HCT116 (cell line): ENCODE results near the gene TBC1D13. TPM values are rescaled to one million over a fixed set of nuclear protein-coding genes. Genes with fewer than 3 reads are reported as not detected.
A peak's percentile ranks its signal among the peaks of the same experiment; 100 is the strongest.

Experiments
- ATAC-seq: fragments of 200-7000 bp; cut with Tn5 transposase; 2 replicates; pipeline ENCODE4 v1.9.1; 2020; ENCODE audit warnings: mild to moderate bottlenecking, moderate library complexity
- BruUV-seq: library from RNA; stranded (reverse); fragments of 400-500 nt; replicated peaks from 2 replicates; lab custom pipeline; 2021; lab: Mats Ljungman, UMichigan
- CTCF ChIA-PET: fragments of 300-600 bp; sonication (Branson Sonifier 250); formaldehyde crosslinking; loops from one replicate; lab custom pipeline; 2021; ENCODE audit warnings: antibody characterized with exemption; lab: Charles Lee
- POLR2A ChIA-PET: fragments of 300-600, 350-600 bp; sonication (Branson Sonifier 250); formaldehyde crosslinking; loops from one replicate; lab custom pipeline; 2021; ENCODE audit warnings: antibody characterized with exemption; lab: Charles Lee
- RAD21 ChIA-PET, 2 experiments: fragments of 300-600 bp; sonication (Branson Sonifier 250); formaldehyde crosslinking; loops; one replicate each; lab custom pipeline; 2023; ENCODE audit warnings: low total read pairs in 2 of 2; ENCODE audit not compliant: uncharacterized antibody in 2 of 2, unreplicated experiment in 2 of 2, low non-redundant PET in 1 of 2; lab: Charles Lee
- DNase-seq: peaks from one replicate; pipeline ENCODE4 v3.0.0-alpha.2; 2010; ENCODE audit warnings: low read depth, low spot score
- H2AFZ ChIP-seq: fragments of 200-600 bp; shearing (Covaris generic), sonication (generic); 2 replicates; pipeline ENCODE4 v1.6.1; 2017; ENCODE audit warnings: low read depth, mixed run types, mixed read lengths, antibody characterized with exemption, low read length; ENCODE audit not compliant: poor library complexity, severe bottlenecking
- H3K27ac ChIP-seq: 2 replicates; pipeline ENCODE4 v1.5.1; 2012; ENCODE audit warnings: low read depth, low read length
- H3K27me3 ChIP-seq: fragments of 200-600 bp; sonication (generic); 2 replicates; pipeline ENCODE4 v1.6.1; 2016; ENCODE audit warnings: mixed run types, low read length, mixed read lengths; ENCODE audit not compliant: insufficient read depth
- H3K36me3 ChIP-seq, 2 experiments: fragments of 200-500 bp in 1 of 2; fragments of 200-600 bp in 1 of 2; sonication (Bioruptor generic) in 1 of 2; sonication (generic) in 1 of 2; 2 replicates each; pipeline versions ENCODE4 v1.5.1 to v1.6.1; 2014 to 2016; ENCODE audit warnings: low read length in 2 of 2, inconsistent platforms in 1 of 2, mixed read lengths in 1 of 2, mixed run types in 1 of 2; ENCODE audit not compliant: insufficient read depth in 2 of 2, control insufficient read depth in 1 of 2
- H3K4me1 ChIP-seq, 2 experiments: fragments of 200-600 bp in 1 of 2; sonication (generic) in 1 of 2; 2 replicates each; pipeline versions ENCODE4 v1.5.1 to v1.6.1; 2012 to 2017; ENCODE audit warnings: low read length in 2 of 2, inconsistent platforms in 1 of 2, mild to moderate bottlenecking in 1 of 2, mixed read lengths in 1 of 2, mixed run types in 1 of 2, moderate library complexity in 1 of 2; ENCODE audit not compliant: insufficient read depth in 2 of 2, control insufficient read depth in 1 of 2
- H3K4me2 ChIP-seq: fragments of 200-600 bp; sonication (generic); 2 replicates; pipeline ENCODE4 v1.6.1; 2017; ENCODE audit warnings: mixed run types, low read length, mixed read lengths
- H3K4me3 ChIP-seq, 2 experiments: fragments of 200-600 bp in 1 of 2; sonication (generic) in 1 of 2; replicated peaks in 1 of 2; 2 replicates each; pipeline ENCODE4 v1.5.1; 2011 to 2016; ENCODE audit warnings: low read length in 2 of 2, control low read depth in 1 of 2, low read depth in 1 of 2, mild to moderate bottlenecking in 1 of 2, mixed read lengths in 1 of 2, mixed run types in 1 of 2
- H3K79me2 ChIP-seq: fragments of 200-600 bp; sonication (generic); 2 replicates; pipeline ENCODE4 v1.6.1; 2017; ENCODE audit warnings: mild to moderate bottlenecking, mixed run types, low read length, moderate library complexity, mixed read lengths; ENCODE audit not compliant: insufficient read depth
- H3K9ac ChIP-seq: fragments of 200-600 bp; sonication (generic); 2 replicates; pipeline ENCODE4 v1.6.1; 2016; ENCODE audit warnings: low read length, mixed read lengths
- H3K9me2 ChIP-seq: fragments of 200-600 bp; sonication (generic), shearing (Covaris generic); 2 replicates; pipeline ENCODE4 v1.6.1; 2017; ENCODE audit warnings: mixed run types, mild to moderate bottlenecking, moderate library complexity; ENCODE audit not compliant: insufficient read depth
- H3K9me3 ChIP-seq, 2 experiments: fragments of 200-500 bp in 1 of 2; fragments of 200-600 bp in 1 of 2; sonication (Bioruptor generic) in 1 of 2; sonication (generic) in 1 of 2; 2 replicates each; pipeline ENCODE4 v1.6.1; 2014 to 2017; ENCODE audit warnings: low read length in 2 of 2, mixed read lengths in 2 of 2, inconsistent platforms in 1 of 2, low read depth in 1 of 2, mild to moderate bottlenecking in 1 of 2, mixed run types in 1 of 2, moderate library complexity in 1 of 2; ENCODE audit not compliant: control insufficient read depth in 1 of 2, insufficient read depth in 1 of 2
- H4K20me1 ChIP-seq: fragments of 200-600 bp; sonication (generic), shearing (Covaris generic); 2 replicates; pipeline ENCODE4 v1.6.1; 2017; ENCODE audit warnings: mixed run types, mild to moderate bottlenecking, moderate library complexity; ENCODE audit not compliant: insufficient read depth
- SIN3A ChIP-seq: IDR thresholded peaks from 2 replicates; pipeline ENCODE4 v1.6.1; 2012; ENCODE audit warnings: low read depth
- YY1 ChIP-seq: IDR thresholded peaks from 2 replicates; pipeline ENCODE4 v1.6.1; 2011; ENCODE audit warnings: low read length, low read depth, moderate library complexity, mild to moderate bottlenecking; ENCODE audit not compliant: insufficient replicate concordance; ENCODE audit errors: extremely low read depth
- intact Hi-C: fragments of 100-400 bp; cut with micrococcal nuclease; formaldehyde crosslinking; loops from 2 replicates; pipeline ENCODE4 v1.10.0; 2022
- total RNA-seq: library from RNA; stranded (reverse); gene quantifications from one replicate; pipeline ENCODE4 v1.2.1, GENCODE V29; 2021; ENCODE audit not compliant: unreplicated experiment
- TF ChIP-seq, protein P1 (sequence below): IDR thresholded peaks from 2 replicates; pipeline ENCODE4 v1.6.1; 2012; ENCODE audit warnings: low read depth

The TBC1D13 gene
- total RNA-seq, 1 experiment from 2014 or later, result 17.5 TPM

GRCh38 chr9:128822407-128823042 lies 35.5 kb downstream of the TBC1D13 start:
- no peak overlapping the region for H3K9ac ChIP-seq
- BruUV-seq, result TSS peak; percentile 11

More at GRCh38 chr9:128822407-128823042, 35.5 kb downstream of the TBC1D13 start:
- Histone ChIP-seq H3K36me3 (peaks cover 29 to 35% of the 10 kb centered on the region in 2 experiments; a peak in 3 of 4 replicates), H3K9me2 (no peaks in the 10 kb centered on the region), H3K9me3 (no peaks in the 10 kb centered on the region), H3K4me1 (peaks cover 11 to 23% of the 10 kb centered on the region in 2 experiments; a peak in 3 of 4 replicates), H3K27me3 (no peaks in the 10 kb centered on the region), H3K4me3 (no peak overlapping the region), H3K27ac (no peak overlapping the region), H4K20me1 (0 out of 2 replicates have a peak, but pooled peaks cover 5% of the 10 kb centered on the region), H3K79me2 (peaks cover 10% of the 10 kb centered on the region; the same call in 1 of the 2 replicates), H3K4me2 (no peak overlapping the region), H2AFZ (no peak overlapping the region)
- ChIA-PET CTCF (no interaction called here), POLR2A (no interaction called here), RAD21 (no interaction called here)
- TF ChIP-seq SIN3A (no peak), YY1 (no peak)
- TF ChIP-seq, protein P1, sequence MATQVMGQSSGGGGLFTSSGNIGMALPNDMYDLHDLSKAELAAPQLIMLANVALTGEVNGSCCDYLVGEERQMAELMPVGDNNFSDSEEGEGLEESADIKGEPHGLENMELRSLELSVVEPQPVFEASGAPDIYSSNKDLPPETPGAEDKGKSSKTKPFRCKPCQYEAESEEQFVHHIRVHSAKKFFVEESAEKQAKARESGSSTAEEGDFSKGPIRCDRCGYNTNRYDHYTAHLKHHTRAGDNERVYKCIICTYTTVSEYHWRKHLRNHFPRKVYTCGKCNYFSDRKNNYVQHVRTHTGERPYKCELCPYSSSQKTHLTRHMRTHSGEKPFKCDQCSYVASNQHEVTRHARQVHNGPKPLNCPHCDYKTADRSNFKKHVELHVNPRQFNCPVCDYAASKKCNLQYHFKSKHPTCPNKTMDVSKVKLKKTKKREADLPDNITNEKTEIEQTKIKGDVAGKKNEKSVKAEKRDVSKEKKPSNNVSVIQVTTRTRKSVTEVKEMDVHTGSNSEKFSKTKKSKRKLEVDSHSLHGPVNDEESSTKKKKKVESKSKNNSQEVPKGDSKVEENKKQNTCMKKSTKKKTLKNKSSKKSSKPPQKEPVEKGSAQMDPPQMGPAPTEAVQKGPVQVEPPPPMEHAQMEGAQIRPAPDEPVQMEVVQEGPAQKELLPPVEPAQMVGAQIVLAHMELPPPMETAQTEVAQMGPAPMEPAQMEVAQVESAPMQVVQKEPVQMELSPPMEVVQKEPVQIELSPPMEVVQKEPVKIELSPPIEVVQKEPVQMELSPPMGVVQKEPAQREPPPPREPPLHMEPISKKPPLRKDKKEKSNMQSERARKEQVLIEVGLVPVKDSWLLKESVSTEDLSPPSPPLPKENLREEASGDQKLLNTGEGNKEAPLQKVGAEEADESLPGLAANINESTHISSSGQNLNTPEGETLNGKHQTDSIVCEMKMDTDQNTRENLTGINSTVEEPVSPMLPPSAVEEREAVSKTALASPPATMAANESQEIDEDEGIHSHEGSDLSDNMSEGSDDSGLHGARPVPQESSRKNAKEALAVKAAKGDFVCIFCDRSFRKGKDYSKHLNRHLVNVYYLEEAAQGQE, result no peak
- no peak for DNase-seq
- intact Hi-C loops, result no loop called here
- ATAC-seq, result no peak
